UCSD-AML1 (cell line): ENCODE measurements around the gene ATP8B3.
"Not testable (repeated sequence)": the region's sequence is repeated elsewhere in the genome, so short reads cannot be mapped to it uniquely, and the experiment has no call there.

Experiments
- DNase-seq: peaks from one replicate; lab custom pipeline; 2025; ENCODE audit not compliant: unreplicated experiment; lab: John Stamatoyannopoulos, UW

Gene ATP8B3

GRCh38 chr19:1797313-1797712, 14.8 kb downstream of the ATP8B3 start:
- DNase-seq = not testable (repeated sequence)

GRCh38 chr19:1796395-1797142, 15.5 kb downstream of the ATP8B3 start:
- DNase-seq = no peak

GRCh38 chr19:1794424-1795172, 17.5 kb downstream of the ATP8B3 start:
- no peak for DNase-seq

GRCh38 chr19:1791879-1792278, 20.2 kb downstream of the ATP8B3 start:
- no peak for DNase-seq

- no peak for DNase-seq
These were observed 21.9 kb downstream of the ATP8B3 start for GRCh38 chr19:1790054-1790792.

GRCh38 chr19:1789261-1790041, 22.6 kb downstream of the ATP8B3 start:
- DNase-seq = no peak

GRCh38 chr19:1787116-1787515, 25.0 kb downstream of the ATP8B3 start:
- DNase-seq = no peak

GRCh38 chr19:1786668-1787067, 25.4 kb downstream of the ATP8B3 start:
- no peak for DNase-seq

GRCh38 chr19:1785310-1785709, 26.8 kb downstream of the ATP8B3 start:
- DNase-seq = no peak

- no peak for DNase-seq
These were observed 28.2 kb downstream of the ATP8B3 start for GRCh38 chr19:1783874-1784273.

- DNase-seq = no peak
These were observed 28.7 kb downstream of the ATP8B3 start for GRCh38 chr19:1783354-1783753.

- DNase-seq = no peak
These were observed 29.6 kb downstream of the ATP8B3 start for GRCh38 chr19:1782521-1782920.

- DNase-seq = no peak
These were observed 31.7 kb downstream of the ATP8B3 start for GRCh38 chr19:1780272-1780958.

GRCh38 chr19:1779574-1779973, 32.5 kb downstream of the ATP8B3 start:
- DNase-seq = no peak

GRCh38 chr19:1777149-1777548, 34.9 kb downstream of the ATP8B3 start:
- no peak for DNase-seq

GRCh38 chr19:1776606-1777147, 35.4 kb downstream of the ATP8B3 start:
- no peak for DNase-seq

GRCh38 chr19:1775951-1776605, 36.0 kb downstream of the ATP8B3 start:
- no peak for DNase-seq

- peak; percentile 54 for DNase-seq
These were observed 36.9 kb downstream of the ATP8B3 start for GRCh38 chr19:1774989-1775772.

- no peak for DNase-seq
These were observed 38.9 kb downstream of the ATP8B3 start for GRCh38 chr19:1773184-1773583.
